ENCODE measurements around the gene DDIAS. TPM values are rescaled to one million over a fixed set of nuclear protein-coding genes. Genes with fewer than 3 reads are reported as not detected.
"Not testable (repeated sequence)": the region's sequence is repeated elsewhere in the genome, so short reads cannot be mapped to it uniquely, and the experiment has no call there.

DDIAS gene
- total RNA-seq, 1 experiment from 2014 or later = 22.9 TPM

DNA sequence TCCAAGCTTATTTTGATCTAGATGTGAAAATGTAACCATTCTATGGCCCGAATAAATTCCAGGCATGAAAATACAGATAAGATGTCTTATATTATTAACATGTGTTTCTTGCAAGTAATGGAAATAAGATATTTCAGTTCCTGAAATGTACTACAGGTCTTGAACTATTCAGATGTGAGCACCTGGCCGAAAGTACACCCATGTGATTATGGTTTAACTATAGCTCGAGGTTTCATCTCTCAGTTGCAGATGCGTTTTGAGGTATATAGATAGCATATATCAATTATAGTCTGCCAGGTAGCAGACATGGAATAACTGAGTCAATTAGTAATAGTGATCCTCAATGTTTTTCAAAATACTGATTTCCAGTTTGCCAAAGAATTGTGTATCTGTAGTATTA is 68.3 kb downstream of the DDIAS start:
- DNase-seq (ENCODE audit: low read depth) = no peak

DNA sequence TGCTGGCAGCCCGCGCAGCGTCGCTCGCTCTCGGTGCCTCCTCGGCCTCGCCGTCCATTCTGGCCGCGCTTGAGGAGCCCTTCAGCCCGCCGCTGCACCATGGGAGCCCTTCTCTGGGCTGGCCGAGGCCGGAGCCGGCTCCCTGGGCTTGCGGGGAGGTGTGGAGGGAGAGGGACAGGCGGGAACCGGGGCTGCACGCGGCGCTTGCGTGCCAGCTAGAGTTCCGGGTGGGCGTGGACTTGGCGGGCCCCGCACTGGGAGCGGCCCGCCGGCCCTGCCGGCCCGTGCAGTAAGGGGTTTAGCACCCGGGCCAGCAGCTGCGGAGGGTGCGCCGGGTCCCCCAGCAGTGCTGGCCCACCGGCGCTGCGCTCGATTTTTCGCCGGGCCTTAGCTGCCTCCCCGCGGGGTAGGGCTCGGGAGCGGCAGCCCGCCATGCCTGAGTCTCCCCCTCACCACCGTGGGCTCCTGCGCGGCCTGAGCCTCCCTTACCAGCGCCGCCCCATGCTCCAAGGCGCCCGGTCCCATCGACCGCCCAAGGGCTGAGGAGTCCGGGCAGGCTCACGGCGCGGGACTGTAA is 69.1 kb downstream of the DDIAS start:
- not testable (repeated sequence) for DNase-seq (ENCODE audit: low read depth)

DNA sequence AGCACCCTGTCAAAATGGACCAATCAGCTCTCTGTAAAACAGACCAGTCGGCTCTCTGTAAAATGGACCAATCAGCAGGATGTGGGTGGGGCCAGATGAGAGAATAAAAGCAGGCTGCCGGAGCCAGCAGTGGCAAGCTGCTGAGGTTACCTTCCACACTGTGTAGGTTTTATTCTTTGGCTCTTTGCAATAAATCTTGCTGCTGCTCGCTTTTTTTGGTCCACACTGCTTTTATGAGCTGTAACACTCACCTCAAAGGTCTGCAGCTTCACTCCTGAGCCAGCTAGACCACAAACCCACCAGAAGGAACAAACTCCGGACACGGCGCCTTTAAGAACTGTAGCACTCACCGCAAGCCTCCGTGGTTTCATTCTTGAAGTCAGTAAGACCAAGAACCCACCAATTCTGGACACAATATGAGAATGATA is 70.0 kb downstream of the DDIAS start:
- DNase-seq (ENCODE audit: low read depth) = not testable (repeated sequence)

DNA sequence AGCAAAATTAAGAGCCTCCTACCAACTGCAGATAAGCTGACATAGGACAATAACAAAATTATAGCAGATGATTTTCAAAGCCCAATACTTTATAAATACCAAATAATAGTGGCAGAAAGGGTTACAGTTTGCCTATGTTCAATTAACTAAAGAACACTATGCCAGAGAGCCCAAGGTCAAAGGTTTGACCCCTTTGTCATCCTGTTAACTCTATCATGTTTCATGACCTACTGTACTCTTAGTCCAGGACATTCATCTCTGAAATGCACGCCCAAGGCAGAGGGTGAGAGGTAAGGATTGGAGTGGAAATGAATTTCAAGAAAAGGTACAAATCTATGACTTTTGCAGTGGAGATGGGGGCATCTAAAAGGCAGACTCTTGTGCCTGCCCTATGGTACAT is 70.6 kb downstream of the DDIAS start:
- no peak for DNase-seq (ENCODE audit: low read depth)

DNA sequence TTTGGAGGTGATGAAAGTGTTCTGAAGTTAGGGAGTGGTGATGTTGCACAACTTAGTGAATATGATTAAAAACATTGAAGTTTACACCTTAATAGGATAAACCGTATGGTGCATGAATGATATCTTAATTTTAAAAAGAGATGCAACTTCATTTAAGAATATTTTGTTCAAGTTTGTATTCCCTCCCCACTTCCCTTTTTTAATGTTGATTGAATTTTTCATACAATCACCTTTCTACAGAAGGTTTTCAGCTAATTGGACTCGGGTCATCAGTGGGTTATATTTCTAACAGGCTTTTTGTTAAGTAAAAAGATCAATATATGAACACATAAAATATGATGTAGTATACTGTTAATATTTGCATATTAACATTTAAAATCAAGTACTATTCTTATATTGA is 72.6 kb downstream of the DDIAS start:
- no peak for DNase-seq (ENCODE audit: low read depth)

DNA sequence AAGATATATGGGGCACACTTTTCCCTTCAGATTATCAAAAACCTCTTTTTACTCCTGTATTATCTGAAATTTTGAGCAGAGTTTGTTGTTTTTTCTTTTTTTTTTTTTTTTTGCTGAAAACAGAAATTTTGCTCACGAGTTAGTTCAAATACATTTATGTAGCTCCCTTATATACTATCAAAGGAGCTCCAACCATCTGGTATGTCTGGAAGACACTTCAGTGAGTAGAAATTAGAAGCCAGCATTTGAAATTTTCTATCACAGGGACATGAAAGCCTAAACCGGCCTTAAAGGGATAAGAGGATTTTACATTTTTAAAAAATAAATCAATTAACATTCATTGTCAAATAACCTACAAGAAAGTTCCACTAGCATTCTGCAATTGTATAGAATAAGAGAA is 73.3 kb downstream of the DDIAS start:
- no peak for DNase-seq (ENCODE audit: low read depth)

DNA sequence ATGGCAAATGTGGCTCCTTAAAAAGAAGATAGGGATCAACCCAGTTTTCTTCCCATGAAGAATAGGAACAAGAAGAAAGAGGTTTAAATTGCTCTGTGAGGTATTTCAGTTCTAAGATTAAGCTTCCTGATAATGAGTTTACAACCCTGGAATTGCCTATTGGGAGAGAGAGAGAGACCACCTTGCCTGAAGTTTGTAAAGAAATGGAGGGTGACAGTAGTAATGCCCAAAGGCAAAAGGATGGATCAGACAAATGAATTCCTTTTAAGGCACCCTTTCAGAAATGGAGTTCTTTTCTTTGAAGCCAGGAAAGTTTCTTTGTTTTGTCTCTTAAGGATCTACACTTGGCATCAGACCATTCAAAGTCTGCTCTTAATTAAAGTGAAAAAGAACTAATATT is 74.3 kb downstream of the DDIAS start:
- DNase-seq (ENCODE audit: low read depth) = no peak

DNA sequence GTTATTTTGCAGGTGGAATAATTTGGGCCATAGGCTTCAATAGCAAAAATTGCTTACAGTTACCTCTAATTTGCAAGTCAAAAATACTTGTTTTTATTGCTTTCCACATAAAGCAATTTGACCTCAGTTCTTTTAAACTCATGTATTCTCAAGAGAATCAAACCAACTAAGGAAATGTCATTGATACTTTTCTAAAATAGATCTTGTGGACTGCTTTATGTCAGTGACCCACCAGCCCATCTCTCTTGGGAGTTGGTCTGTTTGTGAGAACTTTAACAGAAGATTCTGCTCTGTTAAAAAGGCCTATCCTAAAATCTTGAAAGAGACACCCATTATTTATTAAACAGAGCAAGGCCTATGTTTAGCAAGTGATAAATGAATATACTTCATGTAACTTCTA is 75.2 kb downstream of the DDIAS start:
- DNase-seq (ENCODE audit: low read depth) = no peak

DNA sequence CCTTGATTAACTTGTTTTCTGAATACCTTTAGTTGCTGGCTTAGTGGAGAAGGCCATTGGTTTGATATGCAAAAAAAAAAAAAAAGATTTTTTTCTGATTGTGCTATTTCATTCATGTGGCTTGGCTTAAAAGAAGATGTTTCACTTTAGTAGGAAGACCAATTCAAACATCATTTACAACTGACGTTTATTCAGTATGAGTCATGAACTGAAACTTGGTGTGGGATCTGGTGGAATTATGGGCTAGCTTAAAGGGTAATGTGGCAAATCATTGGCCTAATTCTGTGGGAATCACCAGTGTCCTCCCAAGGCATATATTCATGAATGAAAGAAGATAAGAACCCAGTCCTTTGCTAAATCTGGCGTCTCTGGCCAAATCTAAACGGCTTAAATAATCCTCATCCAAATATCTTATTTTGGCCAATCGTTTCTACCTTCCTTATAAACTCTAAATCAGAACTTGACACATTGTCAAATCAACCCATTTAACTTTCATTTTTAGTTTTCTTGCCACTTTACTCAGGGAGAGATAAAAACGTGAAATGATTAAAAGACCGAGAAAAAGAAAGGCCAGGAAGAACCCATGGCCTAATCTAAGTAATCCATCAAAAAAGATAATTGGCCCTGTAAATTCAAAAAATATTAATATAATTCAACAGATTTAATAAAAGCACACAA is 77.0 kb downstream of the DDIAS start:
- peak; percentile 91 for DNase-seq (ENCODE audit: low read depth)

DNA sequence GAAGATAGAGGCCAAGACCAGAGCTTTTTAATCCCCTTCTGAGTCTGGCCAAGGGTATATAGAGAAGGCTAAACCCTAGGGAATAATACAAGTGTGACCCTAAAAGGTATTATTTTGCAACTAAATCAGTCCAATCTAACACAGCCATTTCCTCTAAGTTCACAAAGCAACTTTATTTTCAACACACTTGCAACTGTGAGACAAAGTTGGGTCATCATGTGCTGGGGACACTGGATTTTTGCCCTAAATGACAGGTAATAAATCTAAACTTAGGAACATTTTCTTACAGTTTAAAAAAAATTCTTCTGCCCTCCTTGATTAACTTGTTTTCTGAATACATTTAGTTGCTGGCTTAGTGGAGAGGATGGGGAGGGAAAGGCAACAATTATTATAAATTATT is 78.3 kb downstream of the DDIAS start:
- DNase-seq (ENCODE audit: low read depth) = no peak

DNA sequence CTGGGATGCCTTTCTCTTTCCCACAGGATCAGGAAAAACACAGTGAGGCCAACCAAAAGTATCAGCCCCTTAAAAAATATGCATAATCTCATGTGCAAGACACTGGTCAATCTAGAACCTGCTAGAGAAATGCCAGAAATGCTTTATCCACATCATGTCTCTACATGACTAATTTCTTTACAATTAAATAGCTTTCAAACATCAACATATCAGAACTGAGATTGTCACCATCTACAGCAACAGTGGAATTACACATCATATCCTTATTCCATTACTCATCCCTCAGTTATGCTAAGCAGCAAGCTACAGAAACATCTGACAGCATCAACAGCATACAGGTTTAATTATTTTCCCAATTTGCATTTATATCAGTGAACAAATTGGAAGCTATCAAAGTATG is 78.8 kb downstream of the DDIAS start:
- peak; percentile 89 for DNase-seq (ENCODE audit: low read depth)

DNA sequence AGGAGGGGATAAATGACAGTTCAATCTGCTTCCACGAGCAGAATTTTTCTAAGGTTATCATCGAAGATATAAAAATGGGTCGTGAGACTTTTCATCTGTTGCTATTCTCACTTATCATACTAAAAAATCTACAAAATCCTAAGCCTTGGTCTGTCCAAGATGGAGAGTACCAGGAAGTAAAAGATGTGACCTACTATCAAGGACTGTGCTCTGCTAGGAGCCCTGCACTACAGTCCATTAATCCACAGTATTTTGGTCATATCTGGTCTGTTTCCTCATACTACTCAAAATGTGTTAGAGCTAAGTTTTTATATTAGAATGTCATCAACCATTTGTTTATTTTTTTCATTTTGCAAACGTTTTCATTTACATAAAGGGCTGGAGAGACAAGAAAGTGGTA is 79.4 kb downstream of the DDIAS start:
- no peak for DNase-seq (ENCODE audit: low read depth)

DNA sequence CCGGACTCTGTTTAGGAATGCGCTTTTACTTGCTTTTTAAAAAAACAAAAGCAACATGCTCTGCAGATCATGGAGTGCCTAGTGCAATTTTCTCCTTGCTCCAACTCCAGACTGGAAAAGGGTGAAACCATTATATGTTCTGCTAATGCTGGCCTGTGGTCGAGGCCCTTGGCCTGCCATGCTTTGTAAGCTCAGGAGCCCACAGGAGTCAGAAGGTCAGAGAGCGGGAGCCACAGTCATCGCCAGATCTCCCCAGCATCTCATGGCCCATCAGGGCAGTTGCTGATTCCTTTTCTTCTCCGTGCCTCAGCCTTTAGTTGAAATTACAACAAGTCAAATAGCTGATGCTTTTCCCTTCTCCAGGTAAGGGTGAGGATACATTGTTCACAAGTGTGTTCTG is 80.3 kb downstream of the DDIAS start:
- peak; percentile 67 for DNase-seq (ENCODE audit: low read depth)

Other genes starting within 250 kb of the DDIAS start
- gene FAM181B, start 167.9 kb upstream of the DDIAS start, total RNA-seq (2014; rRNA removed; shearing (Covaris generic)) = 0.02 TPM in 1 of 2 replicates, not detected in the other
- 64.6 and 89.6 TPM in 2 replicates for gene PRCP, start 1.3 kb upstream of the DDIAS start, total RNA-seq (2014; rRNA removed; shearing (Covaris generic))
- gene RAB30, start 170.2 kb downstream of the DDIAS start, total RNA-seq (2014; rRNA removed; shearing (Covaris generic)) = 9.4 and 12.2 TPM in 2 replicates

Measured in M059J (cell line).